ENCODE results near the gene NALCN.

- TF ChIP-seq POLR2A (IDR thresholded peaks at IDR 0.05), result no peak
- TF ChIP-seq CTCF (IDR thresholded peaks at IDR 0.05), result no peak
- no peak for TF ChIP-seq POLR2AphosphoS5 (IDR thresholded peaks at IDR 0.05)
- no peak for TF ChIP-seq EP300 (IDR thresholded peaks at IDR 0.05)
Measured at GRCh38 chr13:101019126-101019525, 397.2 kb downstream of the NALCN start.
